Measurements from ENCODE around the gene CMBL.

CMBL gene

DNA sequence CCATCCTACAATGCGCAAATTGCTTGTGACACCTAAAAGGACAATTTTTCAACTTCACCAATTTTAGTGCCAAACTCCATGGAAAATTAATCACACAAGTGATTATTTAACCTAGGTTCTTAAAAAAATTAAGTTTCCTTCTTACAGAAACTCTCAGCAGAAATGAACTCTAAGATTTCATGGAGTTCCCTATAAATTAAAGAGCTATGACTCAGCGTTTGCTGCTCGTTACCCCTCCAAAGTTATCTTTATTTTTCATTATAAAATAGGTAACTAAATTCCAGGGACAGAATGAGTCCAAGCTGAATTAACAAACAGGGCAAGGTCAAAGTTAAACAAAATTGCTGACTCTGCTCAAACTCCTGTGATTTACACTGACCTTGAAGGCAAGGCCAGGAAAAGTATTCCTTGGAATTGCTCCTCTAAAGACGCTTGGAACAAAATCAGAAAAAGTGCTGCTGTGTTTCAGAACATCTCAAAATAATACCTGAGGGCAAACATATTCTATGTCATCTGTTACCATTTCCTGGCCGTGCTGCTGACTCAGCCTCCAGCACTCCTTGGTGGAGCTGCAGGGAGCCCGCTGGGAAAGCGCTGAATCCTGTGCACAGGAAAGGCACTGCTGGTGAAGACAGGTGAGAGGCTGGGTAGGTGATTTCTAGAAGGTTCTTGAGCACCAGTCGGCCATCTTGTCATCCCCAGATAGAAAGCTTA, 2.5 kb upstream of the CMBL start:
- no peak for DNase-seq (ENCODE audit: low read depth)

DNA sequence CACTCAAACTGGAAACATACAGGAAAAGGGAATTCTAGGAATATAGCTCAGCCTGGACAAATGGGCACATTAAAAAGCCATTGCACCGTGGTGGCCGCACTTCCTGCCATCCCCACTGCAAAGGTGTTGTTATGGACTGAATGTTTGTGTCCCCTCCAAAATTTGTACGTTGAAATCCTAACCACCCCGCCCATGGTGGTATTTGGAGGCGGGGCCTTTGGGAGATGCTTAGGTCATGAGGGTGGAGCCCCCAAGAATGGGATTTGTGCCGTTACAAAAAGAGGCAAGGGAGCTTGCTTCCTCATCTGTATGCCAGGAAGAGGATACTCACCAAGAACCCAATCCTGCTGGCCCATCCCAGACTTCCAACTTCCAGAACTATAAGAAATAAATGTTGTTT, 1.1 kb upstream of the CMBL start:
- DNase-seq (ENCODE audit: low read depth): no peak

DNA sequence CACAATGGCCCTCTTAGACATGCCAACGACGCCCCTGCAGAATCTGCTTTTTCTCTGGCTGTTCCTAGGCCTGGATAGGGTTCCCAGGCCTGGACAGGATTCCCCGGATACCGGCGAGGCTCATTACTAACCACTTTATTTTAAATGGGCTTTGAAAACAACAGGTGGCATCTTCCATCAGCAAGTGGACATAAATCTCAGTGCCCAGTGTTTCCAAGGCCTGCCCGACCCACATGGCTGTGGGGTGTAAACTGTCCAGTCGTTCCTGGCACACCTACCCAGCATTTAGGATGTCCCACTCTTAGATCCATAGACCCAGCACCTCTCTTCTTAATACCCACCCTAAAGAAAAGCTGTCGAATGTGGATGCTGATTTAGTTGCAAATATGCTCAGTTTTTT, 896 bp downstream of the CMBL start:
- DNase-seq (ENCODE audit: low read depth): no peak

DNA sequence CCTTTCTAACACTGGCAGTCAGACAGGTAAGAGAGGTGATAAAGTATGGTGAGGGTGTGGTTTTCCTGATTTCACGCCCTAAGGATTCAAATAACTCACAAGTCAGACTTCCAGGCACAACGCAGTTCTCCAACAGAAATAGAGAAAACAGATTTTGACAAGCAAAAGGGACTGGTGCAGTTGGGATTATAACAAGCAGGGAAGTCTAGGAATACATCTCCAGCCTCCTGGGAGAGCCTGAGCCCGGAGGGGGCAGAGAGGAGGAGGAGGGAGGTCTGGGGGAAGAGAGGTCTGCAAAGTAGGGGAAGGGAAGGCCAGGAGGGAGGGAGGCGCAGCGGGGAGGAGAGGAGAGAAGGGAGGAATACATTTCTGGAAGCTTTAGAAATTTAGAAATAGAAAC, 1.6 kb downstream of the CMBL start:
- no peak for DNase-seq (ENCODE audit: low read depth)

DNA sequence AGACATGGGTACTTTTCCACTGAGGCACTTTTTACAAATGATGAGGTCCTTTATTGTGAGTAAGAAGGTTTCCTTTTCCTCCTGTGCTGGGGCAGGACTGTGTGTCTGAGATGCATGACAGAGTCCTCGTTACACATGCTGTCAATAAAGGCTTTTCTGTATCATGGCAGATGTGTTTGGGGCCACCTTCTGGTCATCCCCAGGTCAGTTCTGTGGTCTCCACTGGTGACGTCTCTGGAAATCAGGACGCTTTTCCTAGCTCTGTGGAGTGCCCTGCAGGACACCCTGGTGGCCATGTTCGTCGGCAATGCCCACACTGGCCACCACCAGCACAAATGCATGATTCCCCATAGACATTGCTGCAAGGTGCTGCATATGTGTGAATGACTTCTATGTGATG, 2.8 kb downstream of the CMBL start:
- DNase-seq (ENCODE audit: low read depth): no peak

- no peak for DNase-seq (ENCODE audit: low read depth)
These were observed 4.0 kb downstream of the CMBL start for GRCh38 chr5:10303699-10304170.

DNA sequence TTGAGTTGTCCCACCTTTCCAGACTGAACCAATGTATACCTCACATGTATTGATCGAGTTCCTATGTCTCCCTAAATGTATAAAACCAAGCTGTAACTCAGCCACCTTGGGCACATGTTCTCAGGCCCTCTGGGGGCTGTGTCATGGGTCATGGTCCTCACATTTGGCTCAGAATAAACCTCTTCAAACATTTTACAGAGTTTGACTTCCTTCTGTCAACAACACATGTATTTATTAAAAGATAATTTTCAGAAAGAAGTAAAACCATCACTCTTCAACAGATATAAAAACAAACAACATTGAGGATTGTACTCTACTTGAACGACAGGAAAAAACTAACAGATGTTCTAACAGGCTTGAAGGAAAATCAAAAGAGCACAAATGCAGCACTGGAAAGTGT, 4.5 kb downstream of the CMBL start:
- no peak for DNase-seq (ENCODE audit: low read depth)

DNA sequence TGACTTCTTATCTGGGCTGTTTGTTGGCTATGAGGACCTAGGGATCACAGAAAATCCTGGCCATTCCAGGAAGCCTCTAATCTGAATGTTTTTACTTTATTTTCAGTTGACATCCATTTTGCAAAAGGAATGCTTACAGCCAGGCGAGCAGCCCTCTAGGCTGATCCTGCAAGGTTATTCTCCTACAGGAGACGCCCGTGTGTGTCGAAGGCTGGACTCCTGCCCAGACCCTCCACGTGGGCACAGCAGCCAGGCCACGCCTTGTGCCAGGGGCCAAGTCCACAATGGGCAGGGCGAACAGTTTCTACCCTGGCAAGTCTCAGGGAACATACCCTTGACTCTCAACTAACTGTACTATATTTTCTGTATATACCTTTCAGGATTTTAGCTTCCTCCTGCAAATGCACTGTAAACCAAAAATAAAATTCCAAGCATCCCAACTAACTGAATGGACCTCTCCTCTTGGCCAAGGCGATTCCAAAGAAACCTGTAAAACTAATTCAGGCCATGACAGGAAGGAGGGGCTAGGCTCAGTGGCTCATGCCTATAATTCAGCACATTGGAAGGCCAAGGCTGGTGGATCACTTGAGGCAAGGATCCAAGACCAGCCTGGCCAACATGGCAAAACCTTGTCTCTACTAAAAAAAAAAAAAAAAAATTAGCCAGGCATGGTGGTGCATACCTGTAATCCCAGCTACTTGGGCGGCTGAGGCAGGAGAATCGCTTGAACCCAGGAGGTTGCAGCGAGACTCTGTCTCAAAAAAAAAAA, 5.7 kb downstream of the CMBL start:
- DNase-seq (ENCODE audit: low read depth): no peak

DNA sequence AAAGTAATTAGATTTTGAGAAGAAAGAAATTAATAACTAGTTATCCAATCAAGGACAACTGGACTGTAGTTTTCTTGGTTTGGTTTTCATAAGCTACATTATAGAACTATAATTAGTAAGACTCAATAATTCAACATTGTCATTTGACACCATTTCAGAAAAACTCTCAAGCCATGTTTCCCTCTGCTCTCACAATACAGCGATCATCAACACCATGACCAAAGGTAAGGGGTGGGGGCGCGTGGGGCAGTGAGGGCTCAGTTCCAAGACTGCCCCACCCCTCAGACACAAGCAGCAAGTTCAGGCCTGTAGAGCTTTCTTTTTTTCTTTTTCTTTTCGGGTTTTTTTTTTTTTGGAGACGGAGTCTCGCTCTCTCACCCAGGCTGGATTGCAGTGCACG, 6.4 kb downstream of the CMBL start:
- no peak for DNase-seq (ENCODE audit: low read depth)

DNA sequence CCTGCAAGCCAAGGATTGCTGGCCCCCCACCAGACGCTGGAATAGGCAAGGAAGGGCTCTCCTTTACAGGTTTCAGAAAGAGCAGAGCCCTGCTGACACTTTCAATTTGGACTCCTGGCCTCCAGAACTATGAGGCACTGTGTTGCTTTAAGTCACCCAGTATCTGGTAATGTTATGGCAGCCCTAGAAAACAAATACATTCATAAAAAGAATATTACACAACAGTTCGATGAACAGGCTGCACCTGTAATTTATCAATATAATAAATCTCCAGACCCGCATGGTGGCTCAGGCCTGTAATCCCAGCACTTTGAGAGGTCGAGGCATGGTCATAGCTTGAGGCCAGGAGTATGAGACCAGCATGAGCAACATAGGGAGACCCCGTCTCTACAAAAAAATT, 7.5 kb downstream of the CMBL start:
- DNase-seq (ENCODE audit: low read depth): no peak

- DNase-seq (ENCODE audit: low read depth): no peak
These were observed 10.0 kb downstream of the CMBL start for GRCh38 chr5:10297646-10298204.

- no peak for DNase-seq (ENCODE audit: low read depth)
These were observed 11.9 kb downstream of the CMBL start for GRCh38 chr5:10295619-10296326.

GRCh38 chr5:10293907-10294662, 13.6 kb downstream of the CMBL start:
- no peak for DNase-seq (ENCODE audit: low read depth)

DNA sequence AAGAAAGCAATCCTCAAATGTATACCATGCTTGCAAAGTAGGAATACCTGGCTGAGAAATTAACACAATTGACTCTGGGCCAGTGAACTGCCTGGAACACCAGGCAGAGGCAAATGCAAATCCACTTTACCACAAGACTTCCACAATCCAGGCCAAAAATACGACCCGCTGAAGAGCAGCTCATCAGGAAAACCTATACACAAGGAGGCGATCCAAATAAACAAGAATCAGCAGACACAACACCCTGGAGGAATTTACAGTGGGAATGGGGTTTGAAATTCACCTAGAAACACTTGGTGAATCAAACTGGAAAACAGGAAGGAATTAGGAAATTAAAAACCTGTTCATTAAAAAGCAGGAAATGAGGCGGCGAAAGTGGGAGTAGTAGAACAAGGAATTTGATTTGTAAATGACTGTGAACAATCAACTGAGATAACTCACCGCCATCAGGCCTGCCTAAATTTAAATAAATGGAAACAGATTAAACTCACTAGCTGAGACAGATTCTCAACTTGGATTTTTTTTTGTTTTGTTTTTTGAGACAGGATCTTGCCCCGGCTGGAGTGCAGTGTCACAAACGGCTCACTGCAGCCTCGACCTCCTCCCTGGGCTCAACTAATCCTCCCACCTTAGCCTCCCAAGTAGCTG, 15.9 kb downstream of the CMBL start:
- DNase-seq (ENCODE audit: low read depth): no peak

DNA sequence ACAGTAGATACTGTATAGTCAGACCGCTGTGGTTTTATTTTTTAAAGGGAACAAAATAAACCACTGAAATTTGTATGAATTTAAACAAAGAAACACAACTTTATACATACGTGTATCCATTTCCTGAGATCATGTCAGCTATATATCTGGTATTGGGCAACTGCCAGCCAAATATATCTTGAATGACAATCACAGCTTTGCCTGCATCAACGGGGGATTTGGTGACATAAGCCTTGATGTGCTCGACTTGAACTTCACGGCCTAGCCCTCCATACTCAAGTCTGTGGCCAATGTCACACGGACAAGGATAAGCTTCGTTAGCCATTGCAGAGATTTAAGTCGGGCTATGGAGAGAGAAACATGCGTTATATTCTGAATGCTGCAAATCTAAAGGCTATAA, 17.3 kb downstream of the CMBL start:
- DNase-seq (ENCODE audit: low read depth): no peak

- DNase-seq (ENCODE audit: low read depth): no peak
These were observed 17.7 kb downstream of the CMBL start for GRCh38 chr5:10289991-10290390.

DNA sequence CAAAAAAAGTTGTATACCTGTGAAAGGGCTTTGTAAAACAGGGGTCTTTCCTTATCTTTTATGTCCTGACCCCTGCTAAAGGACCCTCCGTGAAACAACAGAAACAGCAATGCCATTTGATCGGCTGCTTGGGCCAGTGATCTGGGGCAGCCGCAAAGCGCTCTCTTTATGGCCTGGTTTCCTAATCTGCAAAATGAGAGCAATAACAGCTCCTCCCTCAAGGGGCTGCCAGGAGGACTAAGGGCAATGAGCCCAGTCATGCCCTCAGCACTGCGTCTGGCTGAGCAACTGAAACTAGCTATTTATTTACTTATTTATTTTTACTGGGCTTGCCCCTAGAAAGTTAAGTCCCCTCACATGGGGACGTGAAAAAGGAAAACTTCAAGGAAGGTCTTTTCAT, 18.3 kb downstream of the CMBL start:
- no peak for DNase-seq (ENCODE audit: low read depth)

GRCh38 chr5:10288592-10289219, 19.0 kb downstream of the CMBL start:
- peak; percentile 5 for DNase-seq (ENCODE audit: low read depth)

GRCh38 chr5:10286862-10287227, 20.9 kb downstream of the CMBL start:
- DNase-seq (ENCODE audit: low read depth): no peak

GRCh38 chr5:10286162-10286861, 21.4 kb downstream of the CMBL start:
- no peak for DNase-seq (ENCODE audit: low read depth)

Data from activated T-helper 9 cell treated with anti-CD3 and anti-CD28 coated beads, Interleukin-2, amount 50 U/mL, for 16 hours (primary cell).